K562 (cell line): ENCODE data around the gene ATF4. TPM values are rescaled to one million over a fixed set of nuclear protein-coding genes. Genes with fewer than 3 reads are reported as not detected.

Source experiments
- GATAD2B ChIP-seq: fragments of 450-650 bp; IDR thresholded peaks from 2 replicates; pipeline ENCODE4 v1.6.1; 2017; ENCODE audit warnings: mild to moderate bottlenecking, borderline replicate concordance
- L3MBTL2 ChIP-seq: fragments of 450-650 bp; IDR thresholded peaks from 2 replicates; pipeline ENCODE4 v1.6.1; 2016; ENCODE audit warnings: mild to moderate bottlenecking, moderate library complexity
- MBD2 ChIP-seq: sonication (generic); IDR thresholded peaks from 2 replicates; pipeline ENCODE4 v1.6.1; 2016; ENCODE audit warnings: low read depth, borderline replicate concordance
- SMC3 ChIP-seq: conservative IDR thresholded peaks from 2 replicates; pipeline ENCODE4 v1.6.1; 2011; ENCODE audit warnings: low read depth, low read length, improper control_type of control experiment; ENCODE audit not compliant: insufficient read depth
- TEAD2 ChIP-seq: fragments of 450-650 bp; IDR thresholded peaks from 2 replicates; pipeline ENCODE4 v1.6.1; 2016; ENCODE audit warnings: missing genetic modification characterization, control low read depth, missing compliant biosample characterization
- ZNF318 ChIP-seq, 2 experiments: fragments of 450-650 bp; IDR thresholded peaks; 2 replicates each; pipeline ENCODE4 v1.6.1; 2016; ENCODE audit warnings: mild to moderate bottlenecking in 2 of 2, borderline replicate concordance in 1 of 2, low read depth in 1 of 2, moderate library complexity in 1 of 2
- polyA plus RNA-seq, 8 experiments: library from polyadenylated mRNA; depleted of rRNA in 4 of 8; stranded (reverse) in 5 of 8; unstranded in 3 of 8; fragments of >200 nt; fragmentation: Nextera tagmentation in 2 of 8; fragmentation: Illumina TruSeq in 1 of 8; extraction: Ambion mirVana in 2 of 8; extraction: Trizol in 1 of 8; gene quantifications; 2 replicates each; pipeline versions ENCODE4 v1.2.1 to v1.2.3, GENCODE V29; 2011 to 2014; ENCODE audit warnings: inconsistent platforms in 1 of 8, missing spikeins in 1 of 8
- total RNA-seq, 7 experiments: library from RNA; depleted of rRNA in 6 of 7; stranded (reverse); fragments of >200 nt in 6 of 7; fragmentation: Illumina TruSeq in 2 of 7; extraction: Trizol in 2 of 7; gene quantifications; 2 replicates each; pipeline versions ENCODE4 v1.2.1 to v1.2.3, GENCODE V29; 2011 to 2021; ENCODE audit warnings: low replicate concordance in 1 of 7

The ATF4 gene
- total and polyA plus RNA-seq, 9 of the 15 experiments (the other 6 are each of a cell fraction or from before 2014, with no cell fraction given), result 93.1 to 723 (median 355) TPM

- no peak for TF ChIP-seq ZNF318 (IDR thresholded peaks at IDR 0.05; ENCODE audit: borderline replicate concordance in 1 of 2, low read depth in 1 of 2)
- TF ChIP-seq L3MBTL2, result peak; percentile 44; the same call in 1 of the 2 replicates
- TF ChIP-seq GATAD2B, result 0 out of 2 replicates have a peak, but pooled peaks have one; percentile 48
- TF ChIP-seq SMC3, result 0 out of 2 replicates have a peak, but pooled peaks have one; percentile 23
- TF ChIP-seq MBD2, result no peak
- TF ChIP-seq TEAD2 (tag), result no peak
Measured at GRCh38 chr22:39556970-39557841, 36.8 kb downstream of the ATF4 start (continued).
